NCI-H524 (cell line): ENCODE measurements around the gene MLANA.

ENCODE experiments used
- DNase-seq, 2 experiments: peaks; one replicate each; lab custom pipeline; 2025; lab: John Stamatoyannopoulos, UW

Gene MLANA

DNA sequence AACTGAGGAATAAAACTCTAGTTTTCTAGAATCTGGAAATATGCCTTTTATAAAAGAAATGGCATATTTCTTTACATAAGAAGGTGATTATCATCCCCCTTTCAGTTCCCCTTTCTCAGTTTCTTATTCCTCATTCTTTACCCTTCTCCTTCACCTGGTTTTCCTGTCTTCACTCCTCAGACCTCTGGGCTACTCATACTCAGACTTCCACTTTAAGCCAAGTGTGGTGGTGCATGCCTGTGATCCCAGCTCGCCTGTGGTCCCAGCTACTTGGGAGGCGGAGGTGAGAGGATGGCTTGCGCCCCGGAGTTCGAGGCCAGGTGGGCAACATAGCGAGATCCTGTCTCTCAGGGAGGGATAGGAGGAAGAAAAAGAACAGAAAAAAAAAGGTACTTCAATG, 67.6 kb downstream of the MLANA start:
- no peak for DNase-seq
